NCI-H2107 (cell line): Measurements from ENCODE around the gene PSMD7.

Experiments used
- DNase-seq: peaks from one replicate; lab custom pipeline; 2025; lab: John Stamatoyannopoulos, UW

The PSMD7 gene

GRCh38 chr16:74296432-74297144 lies at the start of gene PSMD7:
Gene PSMD7 (plus strand): TSS chr16:74296814. CDS start chr16:74296915, 101 bp downstream.
- peak; percentile 62 for DNase-seq

DNA sequence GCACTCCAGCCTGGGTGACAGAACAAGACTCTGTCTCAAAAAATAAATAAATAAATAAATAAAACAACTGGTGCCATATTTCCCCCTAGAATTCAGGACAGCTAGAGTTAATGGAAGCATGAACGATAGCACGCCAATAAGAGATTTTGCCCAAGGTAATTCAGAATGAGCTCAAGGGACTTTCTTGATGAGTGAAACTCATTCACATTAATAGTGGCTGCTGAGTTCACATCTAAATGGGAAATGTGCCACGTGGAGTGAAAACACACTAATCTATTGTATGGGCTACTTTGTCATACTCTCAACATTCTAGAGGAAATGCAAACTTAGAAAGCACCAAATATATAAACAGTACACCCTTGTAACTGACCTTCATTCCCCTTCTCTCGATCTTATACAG lies 47.4 kb upstream of the PSMD7 start:
- no peak for DNase-seq

- DNase-seq, result no peak
Measured at GRCh38 chr16:74249846-74250245, 46.8 kb upstream of the PSMD7 start.

DNA sequence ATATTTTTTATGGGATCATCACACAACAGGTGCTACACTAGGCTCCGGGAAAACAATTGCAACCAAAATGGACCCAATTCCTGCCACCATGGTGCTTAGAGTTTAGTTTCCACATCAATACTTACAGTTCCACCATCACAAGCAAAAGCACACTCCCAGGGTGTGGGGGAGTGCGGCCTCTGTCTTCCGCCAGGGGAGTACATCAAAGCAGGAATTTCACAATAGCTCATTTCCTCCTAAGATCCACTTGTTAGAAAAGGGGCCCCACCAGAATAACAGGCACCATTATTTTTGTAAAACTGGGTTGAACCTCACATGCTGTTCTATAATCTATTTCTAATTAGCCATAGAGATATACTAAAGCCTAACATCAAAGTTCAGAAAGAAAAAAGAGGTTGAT lies 44.3 kb upstream of the PSMD7 start:
- no peak for DNase-seq

GRCh38 chr16:74253161-74253938 lies 43.3 kb upstream of the PSMD7 start:
- no peak for DNase-seq

DNA sequence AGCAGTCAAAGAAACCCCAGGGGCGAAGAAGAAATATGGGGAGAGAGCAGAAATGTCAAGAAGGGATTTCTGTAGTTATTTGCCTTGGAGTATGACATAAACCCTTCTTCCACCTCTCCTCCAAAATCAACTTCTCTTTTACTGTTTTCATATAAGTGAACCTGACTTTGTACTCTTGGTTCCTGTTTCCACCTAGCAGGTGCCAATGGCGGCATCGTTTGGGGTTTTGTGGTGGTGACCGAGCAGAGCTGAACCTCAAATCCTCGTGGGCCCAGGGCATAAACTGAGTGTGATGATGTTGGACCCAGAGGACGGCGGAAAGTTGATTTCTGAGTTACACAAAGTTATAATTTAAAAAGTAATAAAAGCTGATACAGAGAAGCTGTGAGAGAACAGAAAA lies 39.6 kb upstream of the PSMD7 start:
- no peak for DNase-seq

DNA sequence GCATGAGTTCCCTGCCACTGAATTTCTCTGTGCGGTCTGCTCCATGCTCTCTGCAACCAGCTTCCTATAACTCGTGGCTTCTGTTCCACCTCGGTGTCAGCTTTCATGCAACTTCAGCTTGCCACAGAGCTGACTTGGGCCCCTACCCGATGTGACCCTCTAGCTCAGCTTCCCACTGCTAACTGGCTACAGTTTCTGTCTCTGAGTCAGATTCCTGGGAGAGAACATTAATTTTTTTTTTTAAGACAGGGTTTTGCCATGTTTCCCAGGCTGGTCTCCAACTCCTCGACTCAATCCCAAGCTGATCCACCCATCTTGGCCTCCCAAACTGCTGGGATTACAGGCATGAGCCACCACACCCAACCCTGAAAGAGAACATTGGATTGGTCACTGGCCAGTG lies 35.5 kb upstream of the PSMD7 start:
- no peak for DNase-seq

DNA sequence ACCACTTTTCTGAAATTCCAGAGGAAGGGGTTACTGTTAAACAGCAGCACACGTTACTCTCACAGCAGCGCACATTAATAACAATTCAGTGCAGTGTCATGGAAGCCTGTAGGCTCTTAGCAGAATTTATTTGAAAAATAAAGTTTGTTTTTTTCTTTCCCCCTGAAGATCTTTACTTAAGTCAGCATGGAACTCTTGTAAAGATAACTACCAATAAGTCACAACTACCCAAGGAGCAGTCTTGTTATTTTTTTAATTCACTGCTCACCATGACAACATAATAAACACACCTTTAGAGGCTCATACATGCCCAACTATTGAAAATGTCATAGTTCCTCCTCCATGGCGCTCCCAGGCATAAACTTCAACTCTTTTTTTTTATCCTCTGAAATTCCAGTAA lies 31.8 kb upstream of the PSMD7 start:
- DNase-seq, result no peak

DNA sequence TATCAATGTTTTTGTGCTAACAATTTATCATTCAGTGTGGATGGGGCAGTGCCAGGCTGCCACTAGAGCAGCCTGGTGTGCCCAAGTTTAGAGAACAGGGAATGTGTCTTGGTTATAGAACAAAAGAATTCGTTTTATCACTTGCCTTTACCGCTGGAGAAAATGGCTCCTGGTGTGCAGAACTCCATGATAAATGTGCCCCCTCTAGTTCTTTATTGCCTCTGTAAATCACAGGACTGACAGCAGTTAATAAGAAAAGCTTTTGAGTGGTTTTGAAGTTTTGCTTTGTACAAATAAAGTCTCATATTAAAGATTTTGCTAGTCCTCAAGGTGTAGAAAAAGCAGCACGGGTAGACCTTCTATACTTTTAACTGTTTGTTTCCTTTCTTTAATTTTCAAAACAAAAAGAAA lies 28.2 kb upstream of the PSMD7 start:
- no peak for DNase-seq

DNA sequence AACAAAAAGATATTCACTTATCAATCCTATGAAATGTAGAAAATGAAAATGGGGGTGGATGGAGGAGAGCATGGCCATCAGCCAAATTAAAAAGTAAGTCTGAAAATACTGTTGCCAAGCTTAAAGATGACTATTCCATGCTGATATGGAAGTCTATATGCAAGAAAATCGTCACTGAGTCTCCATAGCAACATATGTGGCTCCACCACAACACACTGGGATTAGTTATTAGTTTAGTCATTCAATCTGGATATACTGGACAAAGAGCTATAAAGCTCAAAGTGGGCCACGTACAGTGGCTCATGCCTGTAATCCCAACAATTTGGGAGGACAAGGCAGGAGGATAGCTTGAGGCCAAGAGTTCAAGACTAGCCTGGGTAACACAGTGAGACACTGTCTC lies 24.7 kb upstream of the PSMD7 start:
- DNase-seq, result no peak

DNA sequence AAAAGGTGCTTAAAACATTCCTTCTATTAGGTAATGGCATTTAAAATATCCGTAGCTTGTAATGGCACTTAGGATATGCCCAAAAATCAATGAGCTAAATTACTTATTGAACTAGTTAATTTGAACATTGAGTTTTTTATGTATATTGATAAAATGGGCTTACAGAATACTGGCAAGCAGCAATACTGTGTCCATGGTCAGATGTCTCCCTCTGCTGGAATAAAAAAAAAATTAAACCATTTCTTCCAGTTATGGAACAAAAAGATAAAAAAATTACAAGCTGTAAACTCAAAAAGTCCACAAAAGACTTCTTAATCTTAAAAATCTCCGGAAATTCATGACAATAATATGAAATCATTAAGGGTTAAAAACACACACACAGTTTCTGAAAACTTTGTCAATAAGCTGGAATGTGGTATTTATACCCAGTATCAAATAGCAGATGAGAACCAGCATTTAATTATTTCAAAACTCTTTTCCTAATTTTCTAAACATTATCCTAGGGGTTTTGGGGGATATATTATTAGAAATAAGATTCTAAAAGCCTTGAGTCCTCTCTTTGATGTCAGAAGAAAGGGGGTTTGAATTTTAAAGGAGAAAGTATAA lies 21.5 kb upstream of the PSMD7 start:
- no peak for DNase-seq

GRCh38 chr16:74275711-74276110 lies 20.9 kb upstream of the PSMD7 start:
- DNase-seq, result peak; percentile 47

GRCh38 chr16:74277974-74278373 lies 18.6 kb upstream of the PSMD7 start:
- DNase-seq, result no peak

DNA sequence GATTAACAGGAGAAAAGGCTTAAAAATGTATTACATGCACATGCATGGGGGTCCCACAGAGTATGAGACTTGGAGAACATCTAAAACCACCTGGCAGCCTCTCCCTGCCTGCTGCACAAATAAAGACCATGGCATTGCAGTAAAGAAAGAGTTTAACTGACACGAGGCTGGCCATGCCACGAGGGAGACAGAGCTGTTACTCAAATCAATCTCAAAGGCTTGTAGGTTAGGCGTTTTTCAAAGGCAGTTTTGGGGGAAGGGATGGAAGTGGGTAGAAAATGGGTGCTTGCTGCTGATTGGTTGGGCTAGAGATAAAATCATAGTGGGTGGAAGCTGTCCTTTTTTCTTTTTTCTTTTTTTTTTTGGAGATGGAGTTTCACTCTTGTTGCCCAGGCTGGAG lies 17.3 kb upstream of the PSMD7 start:
- no peak for DNase-seq

DNA sequence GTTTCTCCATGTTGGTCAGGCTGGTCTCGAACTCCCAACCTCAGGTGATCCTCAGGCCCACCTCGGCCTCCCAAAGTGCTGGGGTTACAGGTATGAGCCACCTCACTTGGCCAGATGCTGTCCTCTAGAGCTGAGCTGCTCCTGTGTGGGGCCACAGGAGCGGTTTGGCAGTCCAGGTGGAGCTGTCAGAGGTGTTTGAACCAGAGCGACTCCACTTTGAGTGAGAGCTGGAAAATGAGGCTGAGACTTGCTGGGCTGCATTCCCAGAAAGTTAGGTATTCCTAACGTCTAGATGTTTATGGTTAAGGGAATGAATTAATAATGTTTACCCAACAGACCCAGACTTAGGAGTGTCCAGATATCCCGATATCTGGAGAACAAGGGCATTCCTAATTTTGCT lies 16.8 kb upstream of the PSMD7 start:
- no peak for DNase-seq

DNA sequence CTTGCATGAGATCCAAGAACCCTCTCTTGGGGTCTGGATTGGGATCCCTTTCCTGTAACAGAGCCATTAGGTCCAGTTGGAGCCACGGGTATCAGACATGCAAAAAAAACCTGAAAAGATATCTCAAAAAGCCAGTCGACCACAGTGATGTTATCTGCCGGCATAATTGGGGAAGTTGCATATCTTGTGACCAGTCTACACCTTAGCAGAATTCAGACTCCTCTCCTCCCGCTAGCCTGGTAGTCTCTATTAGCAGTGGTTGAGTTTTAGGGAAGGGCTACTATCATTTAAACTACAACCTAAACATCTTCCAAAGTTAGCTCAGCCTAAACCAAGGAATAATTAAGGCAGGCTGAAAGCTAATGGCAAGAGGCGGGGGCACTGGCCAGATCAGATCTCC lies 16.2 kb upstream of the PSMD7 start:
- no peak for DNase-seq

DNA sequence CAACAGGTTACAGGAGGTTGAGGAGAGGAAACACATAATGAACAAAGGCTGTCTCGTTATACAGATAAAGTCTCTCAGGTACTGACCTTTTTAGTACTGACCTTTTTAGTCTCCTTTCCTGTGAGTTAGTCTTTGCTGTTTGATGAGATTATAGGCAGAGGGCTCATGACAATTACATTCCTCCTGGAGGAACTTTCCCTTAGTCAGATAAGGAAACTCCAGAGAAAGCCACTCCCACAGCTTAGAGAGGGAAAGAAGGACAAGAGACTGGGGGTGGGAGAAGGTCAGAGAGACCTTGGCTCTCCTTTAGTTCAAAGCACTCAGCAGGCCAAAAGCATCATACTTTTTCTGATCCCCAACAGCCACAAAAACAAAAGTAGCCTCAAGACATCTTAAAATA lies 15.3 kb upstream of the PSMD7 start:
- no peak for DNase-seq

- no peak for DNase-seq
Measured at GRCh38 chr16:74283716-74284115, 12.9 kb upstream of the PSMD7 start.

DNA sequence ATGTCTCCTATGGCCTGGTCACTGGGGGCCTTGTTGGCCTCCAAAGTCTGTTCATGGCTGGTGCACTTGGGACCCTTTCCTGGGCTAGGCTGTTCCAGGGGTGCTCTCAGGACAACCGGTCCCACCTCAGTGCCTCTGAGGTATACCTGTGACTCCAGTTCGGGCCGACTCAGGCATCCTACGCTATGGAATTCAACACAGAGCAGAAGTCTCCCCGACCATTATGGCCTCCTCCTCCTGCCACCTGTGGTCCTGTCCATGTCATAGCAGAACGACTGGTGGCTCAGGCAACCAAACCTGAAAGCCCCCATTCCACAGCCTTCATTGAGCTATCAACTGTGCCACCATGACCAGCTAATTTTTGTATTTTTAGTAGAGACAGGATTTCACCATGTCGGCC lies 8.5 kb upstream of the PSMD7 start:
- no peak for DNase-seq

DNA sequence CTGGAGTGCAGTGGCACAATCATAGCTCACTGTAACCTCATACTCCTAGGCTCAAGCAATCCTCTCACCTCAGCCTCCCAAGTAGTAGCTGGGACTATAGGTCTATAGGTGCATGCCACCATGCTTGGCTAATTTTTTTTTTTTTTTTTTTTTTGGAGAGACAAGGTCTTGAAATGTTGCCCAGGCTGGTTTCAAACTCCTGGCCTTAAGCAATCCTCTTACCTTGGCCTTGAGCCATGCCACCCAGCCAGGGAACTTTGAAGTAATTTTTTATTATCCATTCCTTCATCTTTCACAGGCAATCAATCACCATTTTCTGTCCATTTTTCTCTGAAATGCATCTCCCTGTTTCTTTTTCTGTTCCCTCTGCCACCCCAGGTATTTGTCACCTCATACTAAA lies 6.3 kb upstream of the PSMD7 start:
- DNase-seq, result no peak

DNA sequence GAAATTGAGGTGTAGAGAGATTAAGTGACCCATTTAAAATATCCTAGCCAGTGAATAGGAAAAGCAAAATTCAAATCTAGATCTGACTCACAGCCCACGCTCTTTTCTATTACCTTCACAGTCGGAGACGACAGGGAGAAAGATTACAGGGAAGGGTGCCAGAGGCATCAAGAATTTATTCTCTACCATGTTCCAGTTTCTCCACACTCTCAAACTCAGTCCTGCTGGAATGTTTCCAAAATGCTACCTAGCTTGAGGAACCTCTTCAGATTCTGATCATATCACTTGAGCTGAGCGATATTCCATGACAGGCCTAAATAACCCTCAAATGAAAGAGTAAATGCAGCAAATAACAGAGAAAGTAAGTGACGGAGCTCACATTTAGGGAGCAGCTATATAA lies 5.4 kb upstream of the PSMD7 start:
- DNase-seq, result no peak

- no peak for DNase-seq
Measured at GRCh38 chr16:74291577-74292208, 4.9 kb upstream of the PSMD7 start.

DNA sequence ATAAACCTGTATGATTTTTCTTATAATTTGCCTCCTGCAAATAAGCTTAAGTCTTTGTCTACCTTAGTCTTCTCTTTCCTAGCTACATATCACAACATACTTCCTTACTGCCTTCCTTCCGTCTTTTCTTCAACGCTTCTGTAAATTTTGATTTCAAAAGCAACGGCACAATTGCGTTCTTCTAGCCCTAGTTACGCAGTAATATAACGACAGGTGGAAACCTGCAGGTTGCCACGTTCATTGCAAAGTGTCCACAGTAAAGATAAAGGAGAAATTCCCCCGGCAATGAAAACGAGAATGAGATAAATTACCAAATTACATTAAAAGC lies 546 bp upstream of the PSMD7 start:
- no peak for DNase-seq
